Chondrocyte (in vitro differentiated cells): Measurements from ENCODE around the gene PLCD3. TPM values are rescaled to one million over a fixed set of nuclear protein-coding genes. Genes with fewer than 3 reads are reported as not detected.
A peak's percentile ranks its signal among the peaks of the same experiment; 100 is the strongest.

Experiments
- DNase-seq: peaks from one replicate; pipeline ENCODE4 v3.0.0; 2021; ENCODE audit warnings: mixed read lengths, low spot score
- H3K27ac Mint-ChIP-seq: one replicate; pipeline ENCODE4 v1.8.0; 2021; ENCODE audit warnings: mild to moderate bottlenecking, moderate library complexity, mixed read lengths; ENCODE audit not compliant: unreplicated experiment
- H3K27me3 Mint-ChIP-seq: 2 replicates; pipeline ENCODE4 v1.8.0; 2021; ENCODE audit warnings: low read depth, mixed read lengths
- H3K36me3 Mint-ChIP-seq: 2 replicates; pipeline ENCODE4 v1.8.0; 2021; ENCODE audit warnings: low read depth, mixed read lengths
- H3K4me1 Mint-ChIP-seq: 2 replicates; pipeline ENCODE4 v1.8.0; 2021; ENCODE audit warnings: low read depth, mild to moderate bottlenecking, mixed read lengths
- H3K4me3 Mint-ChIP-seq: one replicate; pipeline ENCODE4 v1.8.0; 2021; ENCODE audit warnings: mild to moderate bottlenecking, moderate library complexity, mixed read lengths; ENCODE audit not compliant: unreplicated experiment
- H3K9me3 Mint-ChIP-seq: 2 replicates; pipeline ENCODE4 v1.8.0; 2021; ENCODE audit warnings: low read depth, mixed read lengths
- CTCF ChIP-seq: fragments of 200-600 bp; sonication (generic); IDR thresholded peaks from 2 replicates; pipeline ENCODE4 v1.5.0; 2021; ENCODE audit warnings: antibody characterized with exemption, mild to moderate bottlenecking, moderate library complexity
- total RNA-seq: library from RNA; stranded (reverse); gene quantifications from 3 replicates; pipeline ENCODE4 v1.2.1, GENCODE V29; 2021

Gene PLCD3
- total RNA-seq, 1 donor from 2014 or later = 123 TPM

- H3K27ac Mint-ChIP-seq = peak overlapping the region; percentile 65
- H3K4me1 Mint-ChIP-seq = peaks cover 20% of the 10 kb centered on the region
- H3K36me3 Mint-ChIP-seq = no peaks in the 10 kb centered on the region
- H3K4me3 Mint-ChIP-seq = peak overlapping the region; percentile 75
- no peak for TF ChIP-seq CTCF
- DNase-seq = peak; percentile 81
- H3K27me3 Mint-ChIP-seq = no peaks in the 10 kb centered on the region
- H3K9me3 Mint-ChIP-seq = no peaks in the 10 kb centered on the region
Measured at GRCh38 chr17:45135978-45136791, 3.9 kb upstream of the PLCD3 start.

- Mint-ChIP-seq H3K4me3 (peak within 1 kb of the TSS; percentile 75), H3K27me3 (no peaks in the 10 kb centered on the region), H3K27ac (peak within 1 kb of the TSS; percentile 65), H3K9me3 (no peaks in the 10 kb centered on the region), H3K36me3 (no peaks in the 10 kb centered on the region), H3K4me1 (peaks cover 28% of the 10 kb centered on the region)
- peak; percentile 95 for DNase-seq
- peak; percentile 100 for TF ChIP-seq CTCF
Measured at GRCh38 chr17:45135192-45135977, 3.1 kb upstream of the PLCD3 start, which contains the start of gene ACBD4. ACBD4 (plus strand) TSS chr17:45135687; CDS start chr17:45136145, 458 bp downstream.

- H3K4me3 Mint-ChIP-seq = peak overlapping the region; percentile 84
- peaks cover 54% of the 10 kb centered on the region for H3K4me1 Mint-ChIP-seq
- no peaks in the 10 kb centered on the region for H3K27me3 Mint-ChIP-seq
- peak; percentile 84 for TF ChIP-seq CTCF
- H3K27ac Mint-ChIP-seq = peak overlapping the region; percentile 96
- H3K9me3 Mint-ChIP-seq = no peaks in the 10 kb centered on the region
- DNase-seq = no peak
- H3K36me3 Mint-ChIP-seq = no peaks in the 10 kb centered on the region
Measured at GRCh38 chr17:45132572-45133463, 503 bp upstream of the PLCD3 start.

GRCh38 chr17:45131616-45132319 lies 547 bp downstream of the PLCD3 start:
- TF ChIP-seq CTCF = peak; percentile 100
- Mint-ChIP-seq H3K27me3 (no peaks in the 10 kb centered on the region), H3K4me3 (peak overlapping the region; percentile 75), H3K9me3 (no peaks in the 10 kb centered on the region), H3K27ac (peak overlapping the region; percentile 98), H3K36me3 (no peaks in the 10 kb centered on the region), H3K4me1 (peaks cover 65% of the 10 kb centered on the region)
- DNase-seq = no peak
